Common myeloid progenitor, CD34-positive (primary cell): Measurements from ENCODE around the gene ACVR1.

Experiments
- CTCF ChIA-PET: fragments of 350-600 bp; sonication (Branson Sonifier 250); formaldehyde crosslinking; loops from one replicate; lab custom pipeline; 2021; ENCODE audit warnings: antibody characterized with exemption; lab: Charles Lee
- POLR2A ChIA-PET: fragments of 350-600 bp; sonication (Branson Sonifier 250); formaldehyde crosslinking; loops from one replicate; lab custom pipeline; 2021; ENCODE audit warnings: antibody characterized with exemption; lab: Charles Lee
- DNase-seq, 3 donors: peaks; one replicate each; pipeline versions ENCODE4 v3.0.0 to v3.0.0-alpha.2; 2013
- H3K27ac ChIP-seq, 2 experiments: 1 replicate in 1 of 2; 2 replicates in 1 of 2; pipeline ENCODE4 v1.7.0; 2013; ENCODE audit warnings: inconsistent platforms in 2 of 2, low read length in 2 of 2, mild to moderate bottlenecking in 2 of 2, low read depth in 1 of 2, moderate library complexity in 1 of 2; ENCODE audit not compliant: severe bottlenecking in 2 of 2, insufficient read depth in 1 of 2, poor library complexity in 1 of 2
- H3K27me3 ChIP-seq, 5 experiments: replicated peaks in 2 of 5; 1 replicate in 3 of 5; 2 replicates in 2 of 5; pipeline versions ENCODE4 v1.6.1 to v1.7.0; 2013; ENCODE audit warnings: low read length in 4 of 5, mild to moderate bottlenecking in 2 of 5, moderate library complexity in 2 of 5, inconsistent platforms in 1 of 5; ENCODE audit not compliant: insufficient read depth in 5 of 5, control insufficient read depth in 4 of 5
- H3K36me3 ChIP-seq, 4 experiments: 1 replicate in 2 of 4; 2 replicates in 2 of 4; pipeline versions ENCODE4 v1.6.1 to v1.7.0; 2013; ENCODE audit warnings: low read length in 3 of 4, control low read depth in 1 of 4, mild to moderate bottlenecking in 1 of 4; ENCODE audit not compliant: control insufficient read depth in 4 of 4, insufficient read depth in 4 of 4
- H3K4me1 ChIP-seq, 4 experiments: 1 replicate in 3 of 4; 2 replicates in 1 of 4; pipeline versions ENCODE4 v1.6.1 to v1.7.1; 2013; ENCODE audit warnings: low read length in 3 of 4, mild to moderate bottlenecking in 3 of 4, control low read depth in 1 of 4, inconsistent platforms in 1 of 4, moderate library complexity in 1 of 4; ENCODE audit not compliant: control insufficient read depth in 4 of 4, insufficient read depth in 4 of 4; ENCODE audit errors: control extremely low read depth in 1 of 4
- H3K4me3 ChIP-seq, 7 experiments: 1 replicate in 4 of 7; 2 replicates in 3 of 7; pipeline versions ENCODE4 v1.5.1 to v1.7.0; 2013; ENCODE audit warnings: mild to moderate bottlenecking in 7 of 7, low read length in 6 of 7, moderate library complexity in 6 of 7, inconsistent platforms in 2 of 7, low read depth in 2 of 7, control low read depth in 1 of 7; ENCODE audit not compliant: insufficient read depth in 4 of 7, control insufficient read depth in 1 of 7; ENCODE audit errors: extremely low read depth in 1 of 7
- H3K9me3 ChIP-seq, 5 experiments: 1 replicate in 4 of 5; 2 replicates in 1 of 5; pipeline versions ENCODE4 v1.6.1 to v1.7.1; 2013; ENCODE audit warnings: low read length in 4 of 5, mild to moderate bottlenecking in 2 of 5, inconsistent platforms in 1 of 5, low read depth in 1 of 5, moderate library complexity in 1 of 5; ENCODE audit not compliant: control insufficient read depth in 4 of 5, insufficient read depth in 2 of 5; ENCODE audit errors: control extremely low read depth in 1 of 5
- WGBS: methylation state at CpG from one replicate; pipeline ENCODE4 v1.1.5; 2013; ENCODE audit not compliant: insufficient coverage; 5-methylcytosine and 5-hydroxymethylcytosine counted together

The ACVR1 gene

DNA sequence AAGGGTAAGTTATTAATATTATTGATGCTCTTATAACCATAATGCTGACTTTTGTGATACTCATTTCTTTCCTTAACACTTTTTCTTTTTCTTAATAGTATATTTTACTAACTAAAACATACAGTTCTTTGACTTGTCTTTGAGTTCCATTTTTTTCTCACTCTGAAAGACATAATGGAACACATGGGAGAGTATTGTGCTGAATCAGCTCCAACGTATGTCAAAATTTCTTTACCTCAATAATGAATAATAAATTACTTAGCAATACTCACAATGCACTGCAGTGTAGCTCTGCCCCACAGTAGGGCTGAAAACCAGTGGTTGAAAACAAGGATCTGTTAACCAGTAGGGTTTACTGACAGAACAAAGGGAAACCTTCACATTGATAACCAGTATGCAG lies 40.7 kb downstream of the ACVR1 start:
- POLR2A ChIA-PET = no interaction called here
- CTCF ChIA-PET = interaction anchor here (0.7 to 1.6 kb wide), 3 partner anchors 31 to 52 kb away, joined by 3 to 4 read pairs (median 3); no protein-coding TSS in a partner anchor
- no peaks in the 10 kb centered on the region for H3K27me3 ChIP-seq

DNA sequence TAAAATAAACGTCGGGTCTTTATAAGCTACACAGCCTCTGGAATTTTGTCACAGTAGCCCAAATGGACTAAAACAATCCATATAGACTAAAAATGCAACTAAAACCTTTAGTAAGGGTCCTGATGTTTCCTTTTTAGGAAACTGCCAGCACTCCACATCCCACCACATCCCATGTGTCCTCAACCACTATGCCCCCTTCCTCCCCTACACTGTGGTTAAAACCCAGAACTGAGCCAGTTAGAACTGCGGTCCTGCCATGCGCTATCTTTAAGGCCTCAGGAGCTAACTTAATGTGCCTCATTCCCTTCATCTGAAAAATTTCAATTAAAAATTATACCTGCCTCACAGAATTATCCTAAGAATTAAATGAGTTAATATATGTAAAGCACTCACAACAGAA lies 41.1 kb downstream of the ACVR1 start:
- CTCF ChIA-PET = interaction anchor here (0.7 to 1.6 kb wide), 5 partner anchors 10 to 53 kb away, joined by 3 to 4 read pairs (median 3); no protein-coding TSS in a partner anchor
- DNase-seq = peak in 2 of 3 donors; percentile 76 to 86
- Histone ChIP-seq H3K36me3 (no peaks in the 10 kb centered on the region), H3K27me3 (no peaks in the 10 kb centered on the region), H3K4me1 (peaks cover 5 to 57% (median 30%) of the 10 kb centered on the region in 4 experiments), H3K4me3 (no peak overlapping the region), H3K9me3 (no peaks in the 10 kb centered on the region), H3K27ac (no peak overlapping the region)
- WGBS = 18% methylated on average over 2 of the region's 4 CpGs
- POLR2A ChIA-PET = no interaction called here

More for the DNA sequence above, 40.7 kb downstream of the ACVR1 start:
- Histone ChIP-seq H3K27ac (no peak overlapping the region), H3K4me1 (peaks cover 5 to 61% (median 32%) of the 10 kb centered on the region in 4 experiments), H3K4me3 (no peak overlapping the region), H3K36me3 (no peaks in the 10 kb centered on the region), H3K9me3 (no peaks in the 10 kb centered on the region)
- WGBS = no CpG with 5 or more reads among the region's 1 CpG
- DNase-seq = no peak

DNA sequence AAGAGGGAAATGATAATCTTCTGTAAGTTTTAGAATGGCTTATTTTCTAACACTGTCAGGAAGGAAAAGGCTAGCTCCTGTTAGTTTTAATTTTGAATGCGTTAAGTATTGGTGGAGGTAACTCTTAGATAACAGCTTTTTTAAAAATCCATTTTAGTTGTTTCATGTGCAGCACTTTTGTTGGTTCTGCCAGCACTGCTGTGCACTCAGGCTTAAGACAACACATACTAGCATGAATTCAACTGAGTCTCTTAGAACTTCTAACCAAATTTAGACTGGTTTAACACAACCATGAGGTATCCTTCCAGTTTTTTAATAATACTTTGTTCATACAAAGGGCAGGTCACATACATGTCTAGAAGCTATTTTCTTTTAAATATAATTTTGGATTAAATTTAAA lies 42.4 kb downstream of the ACVR1 start:
- CTCF ChIA-PET = interaction anchor here (0.6 to 1.6 kb wide), 5 partner anchors 10 to 54 kb away, joined by 3 to 4 read pairs (median 3); no protein-coding TSS in a partner anchor
- no CpG with 5 or more reads among the region's 1 CpG for WGBS
- Histone ChIP-seq H3K27me3 (no peaks in the 10 kb centered on the region), H3K9me3 (no peaks in the 10 kb centered on the region), H3K27ac (no peak overlapping the region), H3K36me3 (no peaks in the 10 kb centered on the region), H3K4me1 (peaks cover 5 to 45% (median 25%) of the 10 kb centered on the region in 4 experiments), H3K4me3 (no peak overlapping the region)
- POLR2A ChIA-PET = no interaction called here
- no peak for DNase-seq

DNA sequence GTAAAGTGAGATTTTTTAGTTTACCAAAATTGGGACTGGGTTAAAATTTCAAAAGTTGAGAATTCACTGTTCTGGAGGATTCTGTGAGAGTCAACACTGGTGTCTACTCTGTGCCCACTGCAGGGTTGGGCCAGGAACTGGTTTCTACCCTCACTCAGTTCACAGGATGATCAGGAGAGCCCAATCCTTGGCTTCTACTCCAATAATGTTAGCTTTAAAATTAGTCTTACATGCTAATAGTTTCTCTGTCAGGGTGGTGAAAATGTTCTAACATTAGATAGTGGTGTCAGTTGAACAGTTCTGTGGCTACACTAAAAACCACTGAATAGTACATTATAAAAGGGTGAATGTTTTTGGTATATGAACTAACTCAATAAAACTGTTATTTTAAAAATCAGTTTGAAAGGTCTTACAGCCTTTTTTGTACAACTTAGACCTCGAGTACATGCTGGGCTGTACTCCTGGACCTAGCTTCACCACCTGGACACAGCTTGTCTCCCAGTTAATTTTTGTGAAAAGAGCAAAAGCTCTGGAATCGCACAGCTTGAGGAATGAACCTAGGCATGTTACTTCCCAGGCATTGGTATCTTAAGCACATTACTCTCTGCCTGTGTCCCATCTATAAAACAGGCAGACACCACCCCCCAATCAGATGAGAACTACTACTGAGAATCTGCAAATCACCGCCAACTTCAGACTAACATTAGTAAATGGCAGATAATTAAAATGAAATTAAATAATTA lies 44.4 kb downstream of the ACVR1 start:
- WGBS = 90% methylated on average over 1 of the region's 3 CpGs
- Histone ChIP-seq H3K4me1 (peaks cover 1 to 25% (median 8%) of the 10 kb centered on the region in 4 experiments), H3K4me3 (no peak overlapping the region), H3K36me3 (no peaks in the 10 kb centered on the region), H3K9me3 (no peaks in the 10 kb centered on the region), H3K27ac (no peak overlapping the region), H3K27me3 (no peaks in the 10 kb centered on the region)
- ChIA-PET CTCF (interaction anchor here (1.1 kb wide), 1 partner anchor 176 kb away, joined by 3 read pairs; no protein-coding TSS in a partner anchor), POLR2A (no interaction called here)
- DNase-seq = peak in 1 of 3 donors; percentile 18

DNA sequence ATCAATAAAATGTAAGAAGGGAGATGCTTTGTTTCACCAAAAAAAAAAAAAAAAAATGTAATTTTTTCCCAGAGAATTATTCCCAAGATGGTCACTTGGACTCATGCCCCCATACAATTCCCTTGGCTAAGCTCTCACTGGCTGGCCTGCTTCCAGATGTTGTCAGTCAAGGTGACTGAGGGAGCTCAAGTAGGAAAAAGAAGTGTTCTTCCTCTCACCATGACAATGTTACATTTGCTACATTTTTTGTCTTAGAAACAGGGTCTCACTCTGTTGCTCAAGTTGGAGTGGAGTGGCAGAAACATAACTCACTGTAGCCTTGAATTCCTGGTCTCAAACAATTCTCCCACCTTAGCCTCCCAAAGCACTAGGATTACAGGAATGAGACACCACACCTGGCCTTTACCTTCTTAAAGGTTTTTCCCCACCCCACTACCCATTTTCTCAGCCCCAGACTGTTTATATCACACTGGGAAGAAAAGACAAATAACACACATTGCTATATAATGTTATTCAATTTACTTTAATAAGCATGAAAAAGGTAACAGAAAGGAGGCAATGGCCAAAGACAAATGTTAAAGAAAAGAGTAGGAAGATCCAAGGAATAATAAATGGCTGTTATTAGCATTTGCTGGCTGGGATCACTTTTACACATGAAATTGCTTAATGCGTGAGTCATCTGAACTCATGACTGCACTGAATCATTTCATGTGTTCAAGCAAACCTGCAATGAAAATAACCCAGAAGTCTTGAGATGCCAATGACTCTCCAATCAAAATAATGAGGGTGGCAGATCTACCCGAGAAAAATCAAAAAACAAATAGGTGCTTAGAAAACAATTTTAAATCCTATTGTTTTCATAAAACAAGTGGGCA lies 45.2 kb downstream of the ACVR1 start:
- WGBS = 100% methylated on average over 1 of the region's 2 CpGs
- Histone ChIP-seq H3K9me3 (no peaks in the 10 kb centered on the region), H3K36me3 (no peaks in the 10 kb centered on the region), H3K4me3 (no peak overlapping the region), H3K4me1 (peaks cover 0 to 18% (median 3%) of the 10 kb centered on the region in 4 experiments), H3K27me3 (no peaks in the 10 kb centered on the region), H3K27ac (no peak overlapping the region)
- ChIA-PET CTCF (interaction anchor here (1.1 kb wide), 1 partner anchor 177 kb away, joined by 3 read pairs; no protein-coding TSS in a partner anchor), POLR2A (interaction anchor here (0.6 kb wide), 1 partner anchor 45 kb away, joined by 3 read pairs; the partner anchor contains the start of gene ACVR1)
- peak in 2 of 3 donors; percentile 43 to 64 for DNase-seq

DNA sequence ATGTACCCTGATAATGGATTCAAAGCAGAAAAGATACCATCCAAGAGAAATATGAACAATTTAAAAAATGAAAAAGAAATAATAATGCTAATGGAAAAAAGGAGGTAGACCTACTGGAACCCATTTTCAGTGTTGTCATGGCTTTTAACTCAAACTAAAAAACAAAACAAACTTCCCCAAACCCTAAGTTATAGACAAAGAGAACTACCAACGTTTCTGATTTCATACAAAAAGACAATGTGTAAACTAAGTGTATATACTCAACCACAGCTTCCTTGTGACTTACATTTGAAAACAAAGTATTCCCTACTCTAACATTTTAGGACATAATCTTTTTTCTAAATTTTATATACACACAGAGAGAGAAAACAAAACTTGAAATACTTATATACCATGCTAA lies 45.9 kb downstream of the ACVR1 start:
- Histone ChIP-seq H3K27me3 (no peaks in the 10 kb centered on the region), H3K9me3 (no peaks in the 10 kb centered on the region), H3K4me3 (no peak overlapping the region), H3K27ac (no peak overlapping the region), H3K36me3 (peaks cover 0 to 6% (median 0%) of the 10 kb centered on the region in 4 experiments), H3K4me1 (peaks cover 0 to 14% (median 3%) of the 10 kb centered on the region in 4 experiments)
- no CpG with 5 or more reads among the region's 1 CpG for WGBS
- ChIA-PET POLR2A (interaction anchor here (0.6 kb wide), 1 partner anchor 46 kb away, joined by 3 read pairs; the partner anchor contains the start of gene ACVR1), CTCF (no interaction called here)
- DNase-seq = no peak
